H9 (cell line): ENCODE results near the gene RALGAPA2. TPM values are rescaled to one million over a fixed set of nuclear protein-coding genes. Genes with fewer than 3 reads are reported as not detected.

Experiments used
- DNase-seq: peaks from one replicate; pipeline ENCODE4 v3.0.0-alpha.2; 2017
- H2AFZ ChIP-seq: one replicate; pipeline ENCODE4 v1.6.1; 2013; ENCODE audit warnings: mild to moderate bottlenecking, low read length, control low read depth, moderate library complexity
- H2AK5ac ChIP-seq: 2 replicates; pipeline ENCODE4 v1.6.1; 2013; ENCODE audit warnings: low read length, control low read depth, mixed read lengths; ENCODE audit not compliant: insufficient read length
- H2BK120ac ChIP-seq: one replicate; pipeline ENCODE4 v1.6.1; 2013; ENCODE audit warnings: low read depth, mild to moderate bottlenecking, low read length, control low read depth, inconsistent platforms; ENCODE audit not compliant: poor library complexity, severe bottlenecking
- H2BK12ac ChIP-seq: 2 replicates; pipeline ENCODE4 v1.6.1; 2013; ENCODE audit warnings: low read length, control low read depth, mixed read lengths, low read depth; ENCODE audit not compliant: insufficient read length
- H2BK15ac ChIP-seq: 2 replicates; pipeline ENCODE4 v1.6.1; 2013; ENCODE audit warnings: low read depth, low read length, control low read depth
- H2BK20ac ChIP-seq: one replicate; pipeline ENCODE4 v1.6.1; 2013; ENCODE audit warnings: low read depth, mild to moderate bottlenecking, low read length, control low read depth, inconsistent platforms; ENCODE audit not compliant: poor library complexity, severe bottlenecking
- H2BK5ac ChIP-seq: 2 replicates; pipeline ENCODE4 v1.6.1; 2013; ENCODE audit warnings: low read length, control low read depth, mixed read lengths; ENCODE audit not compliant: insufficient read length
- H3K14ac ChIP-seq: 2 replicates; pipeline ENCODE4 v1.6.1; 2013; ENCODE audit warnings: low read length, control low read depth; ENCODE audit not compliant: insufficient read depth
- H3K18ac ChIP-seq: 2 replicates; pipeline ENCODE4 v1.6.1; 2013; ENCODE audit warnings: low read depth, mild to moderate bottlenecking, mixed read lengths, low read length, control low read depth; ENCODE audit not compliant: insufficient read length
- H3K23ac ChIP-seq: 2 replicates; pipeline ENCODE4 v1.6.1; 2013; ENCODE audit warnings: low read length, control low read depth, mixed read lengths, low read depth; ENCODE audit not compliant: insufficient read length
- H3K23me2 ChIP-seq: 2 replicates; pipeline ENCODE4 v1.6.1; 2013; ENCODE audit warnings: low read depth, mild to moderate bottlenecking, mixed read lengths, low read length, control low read depth; ENCODE audit not compliant: insufficient read length, poor library complexity, severe bottlenecking
- H3K27ac ChIP-seq: 2 replicates; pipeline ENCODE4 v1.5.1; 2013; ENCODE audit warnings: low read length, control low read depth, mixed read lengths, low read depth; ENCODE audit not compliant: insufficient read length
- H3K27me3 ChIP-seq: 2 replicates; pipeline ENCODE4 v1.6.1; 2013; ENCODE audit warnings: low read length, control low read depth, inconsistent platforms; ENCODE audit not compliant: insufficient read depth
- H3K4ac ChIP-seq: 2 replicates; pipeline ENCODE4 v1.6.1; 2013; ENCODE audit warnings: low read depth, mild to moderate bottlenecking, control low read depth, inconsistent platforms, low read length, moderate library complexity
- H3K4me1 ChIP-seq: 2 replicates; pipeline ENCODE4 v1.6.1; 2013; ENCODE audit warnings: low read length, control low read depth, inconsistent platforms; ENCODE audit not compliant: insufficient read depth
- H3K4me2 ChIP-seq: 2 replicates; pipeline ENCODE4 v1.6.1; 2013; ENCODE audit warnings: low read length, control low read depth, mixed read lengths; ENCODE audit not compliant: insufficient read length, insufficient read depth
- H3K56ac ChIP-seq: 2 replicates; pipeline ENCODE4 v1.6.1; 2013; ENCODE audit warnings: low read depth, mild to moderate bottlenecking, mixed read lengths, low read length, control low read depth; ENCODE audit not compliant: insufficient read length
- H3K79me1 ChIP-seq: 2 replicates; pipeline ENCODE4 v1.6.1; 2013; ENCODE audit warnings: low read depth, mild to moderate bottlenecking, moderate library complexity, low read length, control low read depth, inconsistent platforms; ENCODE audit not compliant: insufficient read depth, poor library complexity, severe bottlenecking
- H3K79me2 ChIP-seq: 2 replicates; pipeline ENCODE4 v1.6.1; 2013; ENCODE audit warnings: low read length, control low read depth, inconsistent platforms; ENCODE audit not compliant: insufficient read depth
- H3K9ac ChIP-seq: 2 replicates; pipeline ENCODE4 v1.6.1; 2013; ENCODE audit warnings: low read length, control low read depth, mixed read lengths; ENCODE audit not compliant: insufficient read length; ENCODE audit errors: extremely low read depth
- H3K9me3 ChIP-seq: one replicate; pipeline ENCODE4 v1.6.1; 2013; ENCODE audit warnings: low read depth, low read length, inconsistent platforms; ENCODE audit not compliant: control insufficient read depth
- H3T11ph ChIP-seq: one replicate; pipeline ENCODE4 v1.6.1; 2013; ENCODE audit warnings: mild to moderate bottlenecking, low read length, control low read depth, inconsistent platforms
- H4K20me1 ChIP-seq: one replicate; pipeline ENCODE4 v1.6.1; 2013; ENCODE audit not compliant: control insufficient read depth, insufficient read length, insufficient read depth
- H4K5ac ChIP-seq: 2 replicates; pipeline ENCODE4 v1.6.1; 2013; ENCODE audit warnings: low read depth, mild to moderate bottlenecking, mixed read lengths, low read length, control low read depth; ENCODE audit not compliant: insufficient read length
- H4K8ac ChIP-seq: replicated peaks from 2 replicates; pipeline ENCODE4 v1.6.1; 2013; ENCODE audit warnings: low read length, control low read depth, mixed read lengths, low read depth; ENCODE audit not compliant: insufficient read length
- H4K91ac ChIP-seq: 2 replicates; pipeline ENCODE4 v1.6.1; 2013; ENCODE audit warnings: low read depth, mild to moderate bottlenecking, moderate library complexity, mixed read lengths, low read length, control low read depth; ENCODE audit not compliant: insufficient read length
- H3K27ac Mint-ChIP-seq, 3 experiments: 2 replicates in 2 of 3; 3 replicates in 1 of 3; pipeline ENCODE4 v1.8.0; 2020 to 2021; ENCODE audit warnings: mixed read lengths in 3 of 3, mild to moderate bottlenecking in 1 of 3, moderate library complexity in 1 of 3
- H3K27me3 Mint-ChIP-seq: 2 replicates; pipeline ENCODE4 v1.8.0; 2021; ENCODE audit warnings: low read depth, mild to moderate bottlenecking, moderate library complexity, mixed read lengths
- H3K36me3 Mint-ChIP-seq, 3 experiments: 2 replicates in 2 of 3; 3 replicates in 1 of 3; pipeline ENCODE4 v1.8.0; 2020 to 2021; ENCODE audit warnings: low read depth in 3 of 3, mixed read lengths in 3 of 3; ENCODE audit not compliant: insufficient read depth in 1 of 3
- H3K4me1 Mint-ChIP-seq, 2 experiments: 2 replicates each; pipeline ENCODE4 v1.8.0; 2020; ENCODE audit warnings: mixed read lengths in 2 of 2
- H3K4me3 Mint-ChIP-seq, 2 experiments: 2 replicates in 1 of 2; 3 replicates in 1 of 2; pipeline ENCODE4 v1.8.0; 2020 to 2021; ENCODE audit warnings: mild to moderate bottlenecking in 2 of 2, mixed read lengths in 2 of 2, moderate library complexity in 1 of 2
- H3K9me3 Mint-ChIP-seq, 2 experiments: 2 replicates in 1 of 2; 3 replicates in 1 of 2; pipeline ENCODE4 v1.8.0; 2020; ENCODE audit warnings: mild to moderate bottlenecking in 2 of 2, mixed read lengths in 2 of 2, moderate library complexity in 1 of 2
- WGBS: extraction: QIAGEN DNeasy Blood & Tissue Kit; methylation state at CpG from one replicate; pipeline ENCODE4 v1.1.7; 2013; ENCODE audit warnings: missing lambda C conversion rate, low lambda C conversion rate, mixed read lengths; ENCODE audit not compliant: insufficient read length; ENCODE audit errors: extremely low coverage; 5-methylcytosine and 5-hydroxymethylcytosine counted together
- total RNA-seq: library from RNA; stranded (reverse); gene quantifications from 2 replicates; pipeline ENCODE4 v1.2.1, GENCODE V29; 2021
- TF ChIP-seq, protein P1 (sequence below): fragments of 200-600 bp; sonication (generic); conservative IDR thresholded peaks from 3 replicates; pipeline ENCODE4 v1.8.0; 2021; ENCODE audit warnings: antibody characterized with exemption, mild to moderate bottlenecking

RALGAPA2 gene
- total RNA-seq, 1 experiment from 2014 or later: 16.6 TPM

DNA sequence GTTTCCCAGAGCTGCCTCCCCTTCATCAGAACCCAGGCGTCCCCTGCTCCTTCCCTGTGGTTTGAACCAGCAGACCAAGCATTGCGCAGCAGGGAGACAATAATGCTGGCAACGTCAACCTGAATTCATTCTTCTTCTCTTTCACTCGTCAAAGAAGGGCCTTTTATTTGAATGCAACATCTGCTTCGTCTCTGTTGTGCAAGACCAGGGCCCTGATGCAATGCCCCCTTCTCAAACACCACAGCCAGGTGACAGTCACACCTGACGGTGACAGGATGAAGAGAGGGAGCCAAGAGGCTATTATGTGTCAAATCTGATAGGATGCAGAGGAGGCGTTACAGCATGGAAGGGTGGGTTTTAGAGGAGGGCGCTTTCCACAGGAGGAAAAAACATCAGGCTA, 336.6 kb downstream of the RALGAPA2 start:
- TF ChIP-seq, protein P1, sequence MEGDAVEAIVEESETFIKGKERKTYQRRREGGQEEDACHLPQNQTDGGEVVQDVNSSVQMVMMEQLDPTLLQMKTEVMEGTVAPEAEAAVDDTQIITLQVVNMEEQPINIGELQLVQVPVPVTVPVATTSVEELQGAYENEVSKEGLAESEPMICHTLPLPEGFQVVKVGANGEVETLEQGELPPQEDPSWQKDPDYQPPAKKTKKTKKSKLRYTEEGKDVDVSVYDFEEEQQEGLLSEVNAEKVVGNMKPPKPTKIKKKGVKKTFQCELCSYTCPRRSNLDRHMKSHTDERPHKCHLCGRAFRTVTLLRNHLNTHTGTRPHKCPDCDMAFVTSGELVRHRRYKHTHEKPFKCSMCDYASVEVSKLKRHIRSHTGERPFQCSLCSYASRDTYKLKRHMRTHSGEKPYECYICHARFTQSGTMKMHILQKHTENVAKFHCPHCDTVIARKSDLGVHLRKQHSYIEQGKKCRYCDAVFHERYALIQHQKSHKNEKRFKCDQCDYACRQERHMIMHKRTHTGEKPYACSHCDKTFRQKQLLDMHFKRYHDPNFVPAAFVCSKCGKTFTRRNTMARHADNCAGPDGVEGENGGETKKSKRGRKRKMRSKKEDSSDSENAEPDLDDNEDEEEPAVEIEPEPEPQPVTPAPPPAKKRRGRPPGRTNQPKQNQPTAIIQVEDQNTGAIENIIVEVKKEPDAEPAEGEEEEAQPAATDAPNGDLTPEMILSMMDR: no peak
- Mint-ChIP-seq H3K4me1 (peaks cover 27 to 32% of the 10 kb centered on the region in 2 experiments), H3K27ac (no peak overlapping the region), H3K4me3 (no peak overlapping the region), H3K9me3 (peaks cover 8 to 11% of the 10 kb centered on the region in 2 experiments), H3K27me3 (peaks cover 64% of the 10 kb centered on the region), H3K36me3 (peaks cover 5 to 9% (median 8%) of the 10 kb centered on the region in 3 experiments; a peak in 6 of 7 replicates)
- Histone ChIP-seq H4K8ac (no peak overlapping the region), H2AFZ (no peak overlapping the region), H4K5ac (no peak overlapping the region), H3K4ac (no peak overlapping the region), H3K18ac (no peak overlapping the region), H2BK15ac (no peak overlapping the region), H3K56ac (no peak overlapping the region), H2BK120ac (no peak overlapping the region), H3K23me2 (no peaks in the 10 kb centered on the region), H3K23ac (no peak overlapping the region), H3K14ac (no peak overlapping the region), H2AK5ac (no peak overlapping the region), H2BK5ac (no peak overlapping the region), H3K4me2 (no peak overlapping the region), H3K4me1 (peaks cover 13% of the 10 kb centered on the region; the same call in 1 of the 2 replicates), H3K9ac (no peak overlapping the region), H3T11ph (no peak overlapping the region), H3K79me1 (no peaks in the 10 kb centered on the region), H2BK12ac (no peak overlapping the region), H3K27ac (no peak overlapping the region), H2BK20ac (no peak overlapping the region), H4K20me1 (no peaks in the 10 kb centered on the region), H3K9me3 (peaks cover 2% of the 10 kb centered on the region), H3K27me3 (peaks cover 2% of the 10 kb centered on the region; the same call in 1 of the 2 replicates), H4K91ac (no peak overlapping the region), H3K79me2 (no peaks in the 10 kb centered on the region)
- DNase-seq: no peak
- WGBS: no CpG with 5 or more reads among the region's 8 CpGs
